ELR (cell line): ENCODE data around the gene TAF15.
A peak's percentile ranks its signal among the peaks of the same experiment; 100 is the strongest.

ENCODE experiments used
- DNase-seq: peaks from one replicate; pipeline ENCODE4 v3.0.0-alpha.2; 2015; ENCODE audit warnings: low read depth

The TAF15 gene

GRCh38 chr17:35788477-35789368, 20.6 kb upstream of the TAF15 start:
- DNase-seq = peak; percentile 95

DNA sequence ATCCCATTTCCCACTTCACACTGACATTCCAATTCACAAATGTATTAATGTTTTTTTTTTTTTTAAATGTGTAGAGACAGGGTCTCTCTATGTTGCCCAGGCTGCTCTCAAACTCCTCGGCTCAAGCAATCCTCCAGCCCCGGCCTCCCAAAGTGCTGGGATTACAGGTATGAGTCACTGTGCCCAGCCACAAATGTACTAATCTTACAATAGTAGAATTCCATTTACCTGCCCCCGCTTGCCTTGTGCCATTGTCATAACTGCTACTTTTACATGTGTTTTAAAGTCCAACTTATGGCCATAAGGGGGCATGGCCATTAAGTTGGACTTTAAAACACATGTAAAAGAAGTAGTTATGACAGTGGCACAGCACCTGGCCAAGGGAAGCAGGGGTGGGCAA, 18.4 kb upstream of the TAF15 start:
- DNase-seq = peak; percentile 43

DNA sequence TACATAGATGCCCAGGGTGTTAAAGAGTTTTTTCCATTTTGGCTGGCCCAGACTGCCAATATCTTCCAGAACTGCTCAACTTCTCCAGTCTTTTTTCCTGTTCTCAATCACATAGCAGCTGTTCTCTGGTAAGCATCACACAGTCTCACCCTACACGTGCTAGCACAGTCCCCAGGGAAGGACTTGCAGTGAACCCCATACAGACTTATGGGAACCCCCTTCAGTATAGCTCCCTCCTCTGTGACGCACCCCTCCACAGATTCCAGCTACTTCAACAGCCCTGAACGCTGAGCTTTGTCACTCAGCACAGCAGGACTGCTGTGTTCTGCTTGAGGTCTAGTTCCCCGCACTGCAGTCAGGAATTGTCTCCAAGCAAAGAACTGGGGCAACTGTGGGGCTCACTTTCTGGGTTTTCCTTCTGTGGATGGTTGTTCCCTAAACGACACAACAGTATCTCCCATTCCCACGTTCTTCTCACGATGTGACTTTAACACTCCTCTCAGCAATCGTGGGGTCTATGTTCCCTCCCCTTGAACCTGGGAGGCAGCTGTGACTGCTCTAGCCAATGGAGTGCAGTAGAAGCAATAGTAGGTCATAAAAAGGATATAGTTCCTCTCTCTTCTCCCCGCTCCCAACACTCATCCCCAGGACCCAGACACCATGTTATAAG, 17.5 kb upstream of the TAF15 start:
- DNase-seq = no peak

- no peak for DNase-seq
Measured at GRCh38 chr17:35793257-35793656, 16.0 kb upstream of the TAF15 start.

DNA sequence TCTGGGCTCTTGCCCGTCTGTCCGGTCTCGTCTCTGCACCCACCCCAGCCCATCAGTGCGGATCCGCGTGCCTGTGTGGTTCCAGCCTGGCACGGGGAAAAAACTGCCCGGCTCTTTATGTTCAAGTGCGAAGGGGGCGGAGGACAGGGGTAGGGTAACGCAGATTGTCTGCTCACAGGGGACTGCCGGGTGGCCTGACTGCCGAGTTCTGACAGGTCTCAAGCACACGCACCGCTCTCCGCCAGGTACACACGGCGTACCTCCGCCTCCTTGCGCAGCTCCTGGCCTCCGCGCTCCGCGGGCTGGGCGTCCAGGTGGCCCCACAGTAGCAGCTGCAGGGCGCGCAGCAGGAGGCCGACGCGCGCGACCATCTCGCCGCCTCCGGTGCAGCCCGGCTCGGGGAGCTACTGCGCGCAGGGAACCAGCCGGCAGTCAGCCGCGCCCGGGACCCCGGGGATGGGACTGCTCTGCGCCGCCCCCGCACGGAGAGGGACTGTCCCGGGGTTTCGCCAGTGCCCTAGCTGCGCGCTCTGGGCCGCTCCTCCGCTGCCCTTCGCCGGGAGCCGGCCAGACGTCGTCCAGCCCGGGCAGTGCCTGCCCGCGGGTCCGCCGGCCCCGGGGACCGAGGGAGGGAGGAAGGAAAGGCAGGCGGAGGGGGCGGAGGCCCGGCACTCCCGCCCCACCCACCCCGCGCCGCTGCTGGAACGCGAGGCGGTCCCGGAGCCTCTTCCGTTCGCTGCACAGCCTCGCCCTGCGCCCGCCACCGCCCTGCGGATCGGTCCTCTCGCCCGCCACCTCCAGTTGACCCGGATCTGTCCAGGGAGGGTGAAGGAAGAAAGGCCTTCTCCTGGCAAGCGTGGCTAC, 14.0 kb upstream of the TAF15 start, which contains the start of gene MMP28:
MMP28 (minus strand) TSS at position 635 of the 864 bp plus-strand sequence; CDS start at position 371, 264 bp downstream.
- DNase-seq = peak; percentile 49

- no peak for DNase-seq
Measured at GRCh38 chr17:35795871-35796265, 13.4 kb upstream of the TAF15 start.

DNA sequence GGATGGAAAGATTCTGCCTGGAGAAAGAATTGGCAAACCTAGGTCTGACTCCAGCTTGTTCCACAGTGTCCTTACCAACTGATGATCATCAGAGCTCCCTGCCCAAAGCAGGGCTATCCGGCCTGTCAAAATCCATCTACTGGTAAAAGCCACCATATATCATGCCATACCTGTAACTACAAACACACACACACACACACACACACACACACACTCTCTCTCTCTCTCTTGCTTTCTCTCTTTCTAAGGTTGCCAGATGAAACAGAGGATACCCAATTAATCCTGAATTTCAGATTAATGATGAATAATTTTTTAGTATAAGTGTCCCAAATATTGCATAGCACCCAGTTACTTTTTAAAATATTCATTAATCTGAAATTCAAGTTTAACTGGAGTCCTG, 12.3 kb upstream of the TAF15 start:
- no peak for DNase-seq

- no peak for DNase-seq
Measured at GRCh38 chr17:35797370-35797769, 11.9 kb upstream of the TAF15 start.

- DNase-seq = no peak
Measured at GRCh38 chr17:35797918-35798317, 11.4 kb upstream of the TAF15 start.

DNA sequence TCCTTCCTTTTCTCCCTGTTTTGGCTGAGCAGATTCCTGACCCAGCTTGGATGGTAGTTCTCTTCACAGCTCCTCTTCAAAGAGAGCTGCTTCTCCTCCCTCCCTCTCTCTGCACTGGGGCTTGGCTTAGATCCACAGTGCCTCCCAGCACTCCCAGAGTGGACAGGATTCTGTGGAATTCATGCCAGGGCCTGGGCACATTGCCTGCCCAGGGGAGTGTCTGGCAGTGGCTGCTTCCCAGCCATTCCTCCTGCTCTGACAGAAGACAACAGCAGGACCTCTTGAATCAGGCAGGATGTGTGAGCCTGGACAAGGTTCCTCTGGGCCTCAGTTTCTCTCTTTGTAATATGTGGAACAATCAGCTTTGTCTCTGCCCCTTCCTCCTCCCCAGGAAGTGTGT, 9.3 kb upstream of the TAF15 start:
- DNase-seq = no peak

- DNase-seq = no peak
Measured at GRCh38 chr17:35801583-35802224, 7.6 kb upstream of the TAF15 start.

DNA sequence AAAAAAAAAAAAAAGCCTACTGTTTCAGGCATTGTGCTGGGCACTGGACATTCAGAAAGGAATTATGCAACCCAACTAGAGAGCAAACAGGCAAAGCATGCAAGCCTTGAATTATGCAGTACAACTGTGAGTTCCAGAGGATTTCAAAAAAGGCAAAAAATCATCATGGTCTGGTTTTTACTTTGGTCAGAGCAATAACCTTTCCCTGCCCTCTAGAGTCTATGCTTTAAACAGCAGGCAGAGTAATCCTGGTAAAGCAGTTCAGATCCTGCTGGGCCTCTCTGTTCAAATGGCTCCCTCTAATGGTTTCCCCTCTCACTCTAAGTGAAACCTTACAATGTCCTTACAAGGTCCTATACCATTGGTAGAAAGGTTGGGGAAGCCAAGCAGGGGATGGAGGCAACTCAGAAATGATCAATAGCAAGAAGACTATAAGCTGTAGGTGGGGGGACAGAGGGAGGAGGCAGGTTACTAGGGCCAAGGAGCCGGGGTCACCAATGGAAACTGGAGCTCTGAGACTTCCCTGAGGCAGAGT, 4.6 kb upstream of the TAF15 start:
- peak; percentile 94 for DNase-seq

GRCh38 chr17:35807371-35808144, 1.7 kb upstream of the TAF15 start:
- DNase-seq = peak; percentile 82

DNA sequence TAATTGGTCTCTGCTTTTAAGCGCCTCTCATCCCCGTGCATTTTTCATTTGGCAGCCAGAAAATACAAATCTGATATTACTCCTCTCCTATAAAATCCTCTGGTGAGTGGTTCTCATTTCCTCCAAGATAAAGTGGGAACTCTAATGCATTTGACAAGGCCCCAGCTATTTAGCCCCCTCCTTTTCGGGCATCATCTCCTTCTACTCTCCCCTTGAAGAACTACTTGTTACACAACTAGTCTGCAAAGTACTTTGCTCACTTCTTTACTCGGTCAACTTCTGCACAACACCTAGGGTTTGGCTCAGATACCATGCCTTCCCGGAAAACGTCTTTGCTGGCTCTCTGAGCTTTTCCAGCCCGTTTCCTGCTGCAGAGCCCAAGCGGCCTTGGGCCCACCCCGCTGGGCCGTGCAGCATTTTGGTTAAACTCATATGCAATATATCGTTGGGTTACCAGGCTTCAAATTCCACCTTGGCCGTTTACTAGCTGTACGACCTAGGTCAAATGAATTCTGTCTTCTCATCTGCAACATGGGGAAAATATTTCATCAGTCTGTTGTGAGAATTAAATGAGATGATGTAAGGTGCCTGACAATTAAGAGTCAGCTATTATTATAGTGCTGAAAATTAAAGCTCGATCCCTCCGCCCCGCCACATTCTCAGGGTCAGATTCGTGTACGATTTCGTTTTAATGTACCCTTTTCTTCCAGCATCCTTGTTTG, 883 bp upstream of the TAF15 start:
- DNase-seq = peak; percentile 36

- peak; percentile 65 for DNase-seq
Measured at GRCh38 chr17:35809855-35810461, 674 bp downstream of the TAF15 start.

- no peak for DNase-seq
Measured at GRCh38 chr17:35811759-35812158, 2.5 kb downstream of the TAF15 start.

- DNase-seq = no peak
Measured at GRCh38 chr17:35812456-35812855, 3.2 kb downstream of the TAF15 start.

- no peak for DNase-seq
Measured at GRCh38 chr17:35816723-35817122, 7.4 kb downstream of the TAF15 start.

DNA sequence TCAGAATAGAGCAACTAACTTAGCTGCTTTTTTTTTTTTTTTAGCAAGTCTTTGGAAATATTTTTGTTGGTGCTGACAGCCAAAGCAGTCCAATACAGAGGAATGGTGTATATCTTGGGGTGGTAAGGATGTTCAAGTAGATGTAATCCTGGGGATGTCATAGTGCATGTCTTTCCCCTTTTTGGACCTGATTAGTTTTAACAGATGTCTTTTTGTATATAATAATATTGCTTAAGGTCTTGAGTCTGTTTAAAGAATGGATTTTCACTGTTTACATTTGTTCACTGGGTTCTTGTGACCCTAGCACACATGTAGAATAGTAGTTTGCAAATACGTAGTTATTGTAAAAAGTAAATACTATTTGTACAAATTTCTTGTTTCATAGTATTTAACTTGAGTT, 7.9 kb downstream of the TAF15 start:
- no peak for DNase-seq

- DNase-seq = no peak
Measured at GRCh38 chr17:35819455-35819854, 10.2 kb downstream of the TAF15 start.
